ENCODE results near the gene SLC6A13. TPM values are rescaled to one million over a fixed set of nuclear protein-coding genes. Genes with fewer than 3 reads are reported as not detected.

Gene SLC6A13
- total RNA-seq, 1 donor from 2014 or later: not detected

- no peak overlapping the region for H3K4me3 ChIP-seq (ENCODE audit: low read depth, low read length)
- DNase-seq (ENCODE audit: low read depth): no peak
- TF ChIP-seq, protein P1, sequence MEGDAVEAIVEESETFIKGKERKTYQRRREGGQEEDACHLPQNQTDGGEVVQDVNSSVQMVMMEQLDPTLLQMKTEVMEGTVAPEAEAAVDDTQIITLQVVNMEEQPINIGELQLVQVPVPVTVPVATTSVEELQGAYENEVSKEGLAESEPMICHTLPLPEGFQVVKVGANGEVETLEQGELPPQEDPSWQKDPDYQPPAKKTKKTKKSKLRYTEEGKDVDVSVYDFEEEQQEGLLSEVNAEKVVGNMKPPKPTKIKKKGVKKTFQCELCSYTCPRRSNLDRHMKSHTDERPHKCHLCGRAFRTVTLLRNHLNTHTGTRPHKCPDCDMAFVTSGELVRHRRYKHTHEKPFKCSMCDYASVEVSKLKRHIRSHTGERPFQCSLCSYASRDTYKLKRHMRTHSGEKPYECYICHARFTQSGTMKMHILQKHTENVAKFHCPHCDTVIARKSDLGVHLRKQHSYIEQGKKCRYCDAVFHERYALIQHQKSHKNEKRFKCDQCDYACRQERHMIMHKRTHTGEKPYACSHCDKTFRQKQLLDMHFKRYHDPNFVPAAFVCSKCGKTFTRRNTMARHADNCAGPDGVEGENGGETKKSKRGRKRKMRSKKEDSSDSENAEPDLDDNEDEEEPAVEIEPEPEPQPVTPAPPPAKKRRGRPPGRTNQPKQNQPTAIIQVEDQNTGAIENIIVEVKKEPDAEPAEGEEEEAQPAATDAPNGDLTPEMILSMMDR (conservative IDR thresholded peaks at IDR 0.05; ENCODE audit: low read depth, low read length): no peak
Observed at GRCh38 chr12:177336-177979, 85.2 kb downstream of the SLC6A13 start.

DNA sequence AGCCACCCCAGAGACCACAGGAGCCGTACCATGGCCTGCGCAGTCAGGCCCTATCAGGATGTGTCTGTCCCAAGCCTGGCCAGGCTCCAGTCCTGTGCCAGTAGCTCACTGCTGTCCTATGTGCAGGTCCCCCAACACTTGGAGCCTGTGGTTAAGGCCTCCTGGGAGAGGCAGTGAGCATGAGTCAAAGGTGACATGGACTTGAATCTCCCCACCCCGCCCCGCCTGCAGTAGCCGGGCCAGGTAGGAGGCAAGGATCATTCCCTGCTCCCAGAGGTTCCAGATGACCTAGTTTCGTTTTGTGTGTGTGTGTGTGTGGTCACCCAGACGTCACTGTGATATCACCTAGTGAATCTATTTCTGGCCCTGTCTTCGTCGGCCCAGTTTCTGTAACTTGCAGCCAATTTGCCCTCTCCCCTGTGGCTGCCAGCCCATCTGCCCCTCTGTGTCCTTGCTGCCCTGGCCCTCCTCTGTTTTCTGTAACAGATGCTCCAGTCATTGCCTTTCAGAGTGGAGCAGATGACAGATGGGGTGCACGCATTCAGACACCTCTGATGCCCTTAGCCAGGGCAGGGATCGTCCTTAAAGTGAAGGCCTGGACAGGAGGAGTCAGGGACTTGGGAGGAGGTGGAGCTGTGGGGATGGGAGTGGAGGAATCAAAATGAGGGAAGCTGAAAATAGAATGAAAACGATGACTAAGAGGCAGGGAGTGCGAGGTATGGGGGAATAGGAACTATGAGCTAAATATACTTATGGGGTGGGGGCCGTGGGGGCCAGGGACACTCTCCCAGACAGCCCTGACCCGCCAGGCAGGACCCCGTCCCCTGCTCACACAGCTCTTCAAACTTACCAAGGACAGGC is 86.1 kb downstream of the SLC6A13 start:
- DNase-seq (ENCODE audit: low read depth): no peak
- H3K4me3 ChIP-seq (ENCODE audit: low read depth, low read length): no peak overlapping the region
- TF ChIP-seq, protein P1 (conservative IDR thresholded peaks at IDR 0.05; ENCODE audit: low read depth, low read length): no peak

DNA sequence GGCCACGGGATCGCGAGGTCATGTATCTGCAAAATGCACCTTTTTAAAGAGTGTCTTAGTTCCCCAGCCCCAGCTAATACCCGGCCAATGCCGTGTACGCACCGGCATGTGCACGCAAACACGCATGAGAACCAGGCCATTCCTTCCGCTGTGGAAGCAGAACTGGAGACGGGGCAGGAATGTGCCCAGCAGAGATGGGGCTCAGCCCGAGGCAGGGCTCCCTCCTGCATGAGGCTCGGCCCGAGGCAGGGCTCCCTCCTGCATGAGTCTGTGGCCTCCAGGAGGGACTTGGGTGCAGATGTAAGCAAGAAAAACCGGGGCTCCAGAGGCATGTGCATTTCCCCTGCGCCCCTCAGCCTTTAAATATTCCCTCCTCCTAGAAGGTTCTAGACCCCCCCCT is 86.9 kb downstream of the SLC6A13 start:
- no peak for DNase-seq (ENCODE audit: low read depth)
- TF ChIP-seq, protein P1 (conservative IDR thresholded peaks at IDR 0.05; ENCODE audit: low read depth, low read length): no peak
- H3K4me3 ChIP-seq (ENCODE audit: low read depth, low read length): no peak overlapping the region

DNA sequence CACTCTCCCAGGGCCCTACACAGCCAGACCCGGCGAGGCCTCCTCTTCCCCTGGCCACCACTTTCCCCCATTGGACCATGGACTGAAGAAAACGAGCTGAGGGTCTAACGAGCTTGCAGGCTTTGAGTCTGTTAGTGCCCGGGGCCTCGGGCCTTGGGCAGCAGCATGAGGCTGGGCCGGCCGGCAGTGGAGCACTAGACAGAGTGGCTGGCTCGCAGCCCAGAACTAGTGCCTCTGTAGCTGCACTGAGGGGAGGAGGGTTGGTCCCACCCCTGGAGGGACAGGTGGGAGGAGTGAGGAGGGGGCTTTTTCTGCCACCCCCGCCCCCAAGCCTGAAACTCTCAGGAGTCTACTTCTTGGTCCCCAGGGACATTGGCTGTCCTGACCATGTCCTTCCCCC is 87.4 kb downstream of the SLC6A13 start:
- H3K4me3 ChIP-seq (ENCODE audit: low read depth, low read length): no peak overlapping the region
- DNase-seq (ENCODE audit: low read depth): no peak
- TF ChIP-seq, protein P1 (conservative IDR thresholded peaks at IDR 0.05; ENCODE audit: low read depth, low read length): no peak

- no peak overlapping the region for H3K4me3 ChIP-seq (ENCODE audit: low read depth, low read length)
- TF ChIP-seq, protein P1 (conservative IDR thresholded peaks at IDR 0.05; ENCODE audit: low read depth, low read length): no peak
- no peak for DNase-seq (ENCODE audit: low read depth)
Observed at GRCh38 chr12:174596-174995, 88.0 kb downstream of the SLC6A13 start.

DNA sequence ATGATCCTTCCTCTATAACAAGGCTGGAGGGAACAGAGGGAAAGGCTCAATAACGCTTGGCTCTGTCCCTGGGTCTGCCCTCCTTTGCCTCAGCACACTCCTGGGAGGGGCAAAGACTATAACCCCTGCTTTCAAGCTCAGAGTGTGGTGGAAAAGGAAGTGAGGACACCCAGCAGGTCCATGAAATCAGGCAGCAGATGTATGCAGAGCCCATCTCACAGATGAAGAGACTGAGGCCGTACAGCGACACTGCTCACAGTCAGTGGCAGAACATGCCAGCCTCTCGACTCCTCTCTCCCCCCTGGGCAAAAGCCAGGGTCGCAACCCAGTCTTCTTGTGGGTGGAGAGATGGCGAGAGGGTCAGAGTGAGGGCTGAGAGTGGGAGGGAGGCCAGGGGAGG is 88.5 kb downstream of the SLC6A13 start:
- TF ChIP-seq, protein P1 (conservative IDR thresholded peaks at IDR 0.05; ENCODE audit: low read depth, low read length): no peak
- DNase-seq (ENCODE audit: low read depth): no peak
- no peak overlapping the region for H3K4me3 ChIP-seq (ENCODE audit: low read depth, low read length)

All from epithelial cell of proximal tubule (primary cell).